Mesenteric fat pad (tissue), 1 donor: ENCODE measurements around the gene CLK4. TPM values are rescaled to one million over a fixed set of nuclear protein-coding genes. Genes with fewer than 3 reads are reported as not detected.
"Not testable (repeated sequence)": the region's sequence is repeated elsewhere in the genome, so short reads cannot be mapped to it uniquely, and the experiment has no call there.

Source experiments
- DNase-seq: peaks from one replicate; pipeline ENCODE4 v3.0.0-alpha.2; 2020; ENCODE audit warnings: low spot score
- total RNA-seq: library from RNA; stranded (reverse); fragmentation: NEBNext Ultra II Directional; extraction: Animal tissue kit (Norgen Biotek cat#: 25700); gene quantifications from one replicate; pipeline ENCODE4 v1.2.1, GENCODE V29; 2021
- donor health status: DM: yes; HTN: yes; CAD: no.

CLK4 gene
- total RNA-seq, 1 donor from 2014 or later = 25.7 TPM

DNA sequence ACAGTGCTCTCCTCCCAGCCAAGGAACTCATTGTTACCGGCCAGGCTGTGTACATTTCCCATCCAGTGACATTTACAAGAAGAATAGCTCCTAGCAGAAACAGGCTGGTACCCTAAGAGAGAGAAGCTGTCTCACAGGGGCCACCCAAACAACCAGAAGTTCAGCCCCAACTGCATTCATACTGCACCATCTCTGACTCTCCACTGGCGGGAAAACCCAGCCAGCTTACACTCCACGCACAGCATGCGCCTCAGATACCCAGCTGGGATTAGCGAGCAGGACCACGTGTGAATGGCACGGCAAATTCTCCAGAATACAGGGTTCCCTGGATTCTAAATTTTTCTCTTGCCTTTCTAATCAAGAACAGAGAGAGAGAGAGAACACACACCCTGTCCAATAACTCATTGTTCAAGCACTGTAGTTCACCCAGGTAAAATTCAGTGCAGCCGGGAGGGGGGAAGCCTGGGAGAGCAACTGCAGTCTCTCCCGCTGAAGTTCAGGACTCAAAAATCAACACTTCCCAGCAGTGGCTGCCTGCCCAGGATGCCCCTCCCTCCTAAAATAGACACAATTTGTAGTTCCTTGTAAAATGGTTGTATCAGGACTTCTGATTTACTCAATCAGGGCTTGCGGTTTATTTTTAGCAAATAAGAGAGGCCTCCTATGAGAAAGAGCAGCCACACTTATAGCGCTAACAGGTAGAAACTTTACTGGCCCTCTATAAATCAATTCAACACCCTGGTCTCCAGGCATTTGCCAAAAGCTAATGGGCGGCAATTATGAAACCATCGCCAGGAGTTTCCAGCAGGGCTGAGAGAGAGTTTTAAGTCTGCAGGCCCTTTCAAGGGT is 38.9 kb downstream of the CLK4 start:
- DNase-seq = no peak

GRCh38 chr5:178586396-178586795 is 40.5 kb downstream of the CLK4 start:
- no peak for DNase-seq

- DNase-seq = not testable (repeated sequence)
Measured at GRCh38 chr5:178585421-178585820, 41.4 kb downstream of the CLK4 start.

DNA sequence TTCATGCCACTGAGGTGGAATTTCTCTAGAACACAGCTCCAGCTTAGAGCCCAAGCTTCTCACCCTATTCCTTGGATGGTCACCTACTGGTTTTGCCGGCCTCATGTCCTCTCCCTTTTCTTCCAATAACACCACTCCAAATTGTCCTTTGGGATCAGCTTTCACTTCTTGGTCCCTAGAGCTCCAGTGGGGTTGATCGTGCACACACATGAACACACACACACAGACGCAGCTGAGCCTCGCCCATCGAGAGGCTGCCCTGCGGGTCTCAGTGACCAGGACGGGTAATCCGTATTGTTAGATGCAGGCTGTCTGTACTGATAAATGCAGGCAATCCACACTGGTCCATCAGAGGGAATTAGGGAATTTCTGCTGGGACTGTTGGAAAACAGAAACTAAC is 43.6 kb downstream of the CLK4 start:
- DNase-seq = no peak

- no peak for DNase-seq
Measured at GRCh38 chr5:178582291-178582690, 44.6 kb downstream of the CLK4 start.

GRCh38 chr5:178581621-178582020 is 45.2 kb downstream of the CLK4 start:
- no peak for DNase-seq

GRCh38 chr5:178580271-178580955 is 46.4 kb downstream of the CLK4 start:
- no peak for DNase-seq

GRCh38 chr5:178577944-178578343 is 48.9 kb downstream of the CLK4 start:
- DNase-seq = no peak

DNA sequence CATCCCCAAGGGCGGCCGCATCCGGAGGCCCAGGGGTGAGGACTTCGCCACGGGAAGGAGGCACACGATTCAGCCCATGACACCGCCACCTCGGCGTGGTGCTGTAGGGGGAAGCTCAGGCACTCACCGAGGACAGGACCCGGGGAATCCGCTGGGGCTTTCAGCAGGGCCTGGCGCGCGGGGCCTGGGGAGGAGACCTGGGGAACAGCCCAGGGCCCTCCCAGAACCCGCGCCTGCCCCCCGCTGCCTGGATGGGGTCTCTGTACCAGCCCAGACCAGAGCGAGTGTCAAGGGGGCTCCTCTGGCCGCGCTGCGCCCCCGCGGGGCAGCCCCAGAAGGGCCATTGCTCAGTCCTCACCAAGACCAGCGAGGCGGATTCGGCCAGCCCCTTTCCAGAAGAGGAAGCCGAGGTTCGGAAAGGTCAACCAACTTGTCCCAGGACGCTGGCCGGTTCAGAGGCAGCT is 49.4 kb downstream of the CLK4 start:
- DNase-seq = no peak

DNA sequence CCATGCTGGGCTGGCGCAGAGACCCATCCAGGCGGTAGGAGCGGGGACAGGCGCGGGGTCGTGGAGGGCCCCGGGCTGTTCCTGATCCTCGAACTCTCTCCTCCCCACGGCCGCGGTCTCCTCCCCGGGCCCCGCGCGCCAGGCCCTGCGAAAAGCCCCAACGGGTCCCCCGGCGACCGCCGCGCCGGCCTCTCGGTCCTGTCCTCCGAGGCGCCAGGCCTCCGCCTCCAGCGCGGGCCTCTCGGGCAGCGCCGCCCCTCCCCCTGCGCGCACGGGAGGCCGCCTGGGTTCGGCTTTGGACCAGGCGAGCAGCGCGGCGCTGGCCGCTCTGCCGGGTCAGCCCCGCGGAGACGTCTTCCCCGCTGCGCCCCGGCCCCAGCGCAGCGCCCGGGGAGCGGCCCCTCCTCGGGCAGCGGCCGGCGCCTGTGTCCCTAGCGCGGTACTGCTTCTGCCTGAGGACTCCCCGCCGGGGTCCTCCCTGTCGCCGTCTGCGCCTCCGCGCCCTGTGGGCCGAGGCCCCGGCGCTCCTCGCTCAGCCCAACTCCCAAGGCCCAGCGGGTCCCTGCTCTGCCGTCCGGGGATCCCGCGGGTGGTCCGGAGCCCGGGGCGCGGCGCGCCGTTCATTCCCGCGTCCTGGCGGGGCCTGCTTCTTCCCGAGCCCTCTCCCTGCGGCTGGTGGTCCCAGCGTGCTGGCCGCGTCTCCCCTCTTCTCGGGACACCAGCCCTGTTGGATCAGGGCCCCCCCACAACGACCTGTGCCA is 50.1 kb downstream of the CLK4 start:
- no peak for DNase-seq

- no peak for DNase-seq
Measured at GRCh38 chr5:178573216-178573615, 53.6 kb downstream of the CLK4 start.

GRCh38 chr5:178572617-178573016 is 54.2 kb downstream of the CLK4 start:
- DNase-seq = no peak

- no peak for DNase-seq
Measured at GRCh38 chr5:178569485-178569884, 57.4 kb downstream of the CLK4 start.

DNA sequence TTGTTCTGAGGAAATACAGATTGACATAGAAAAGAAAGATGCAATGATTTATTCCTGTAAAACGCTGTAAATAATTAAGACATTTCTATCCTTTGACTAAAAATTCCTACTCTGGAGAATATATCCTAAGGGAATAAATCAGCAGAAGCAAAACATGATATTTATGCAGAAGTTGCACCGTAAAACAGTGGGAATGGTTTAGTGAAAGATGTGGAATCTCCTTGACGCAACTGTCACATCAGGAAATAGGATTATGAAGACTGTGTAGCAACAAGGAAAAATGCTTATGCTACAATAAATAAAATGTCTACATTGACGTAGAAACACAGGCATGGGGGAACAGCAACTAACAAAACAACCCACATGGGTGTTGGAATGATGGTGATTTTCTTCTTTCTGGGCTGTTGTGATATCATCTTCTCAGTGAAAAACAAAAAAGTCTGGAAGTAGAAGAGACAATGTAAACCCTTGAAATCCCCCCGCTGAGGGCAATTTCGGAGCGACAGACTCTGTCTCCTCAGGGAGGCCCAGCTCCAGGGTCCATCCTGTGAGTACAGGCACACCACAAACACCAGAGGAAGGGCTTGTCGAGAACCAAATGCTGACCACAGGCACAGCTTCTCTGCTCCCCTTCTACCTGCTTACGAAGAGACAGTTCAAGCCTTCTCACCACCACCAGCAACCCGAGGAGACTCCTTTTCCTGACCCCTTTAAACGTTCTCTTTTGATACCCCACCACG is 61.9 kb downstream of the CLK4 start:
- DNase-seq = no peak

DNA sequence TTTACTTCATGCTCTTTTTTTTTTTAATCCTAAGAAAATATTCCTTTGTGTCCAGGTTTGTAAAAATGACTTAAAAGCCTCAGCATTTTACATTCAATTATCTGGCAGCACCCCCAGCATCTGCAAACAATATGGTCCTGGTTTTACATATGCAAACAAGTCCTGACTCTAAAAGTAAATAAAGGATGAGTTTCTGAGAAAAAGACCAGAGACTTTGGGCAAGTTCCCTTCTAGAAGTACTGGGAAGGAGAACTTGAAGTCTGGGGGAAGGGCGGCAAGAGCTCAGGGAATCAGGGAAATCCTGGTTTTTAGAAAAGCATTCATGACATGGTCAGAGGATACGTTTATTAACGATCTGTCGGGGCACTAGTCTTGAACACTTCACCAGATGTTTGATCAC is 62.5 kb downstream of the CLK4 start:
- DNase-seq = no peak

DNA sequence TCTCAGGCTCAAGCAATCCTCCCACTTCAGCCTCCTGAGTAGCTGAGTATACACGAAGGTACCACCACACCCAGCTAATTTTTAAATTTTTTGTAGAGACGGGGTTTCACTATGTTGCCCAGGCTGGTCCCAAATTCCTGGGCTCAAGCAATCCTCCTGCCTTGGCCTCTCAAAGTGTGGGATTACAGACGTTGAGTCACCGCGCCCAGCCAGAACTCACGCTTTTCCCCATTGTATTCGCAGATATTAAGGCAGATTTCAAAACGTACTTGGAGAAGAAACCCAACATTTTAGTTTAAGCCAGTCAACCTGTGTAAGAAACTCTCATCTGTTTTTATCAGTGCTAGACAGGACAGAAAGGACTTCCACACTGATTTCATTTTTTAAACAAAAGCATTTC is 63.2 kb downstream of the CLK4 start:
- no peak for DNase-seq

- no peak for DNase-seq
Measured at GRCh38 chr5:178561746-178562264, 65.0 kb downstream of the CLK4 start.

GRCh38 chr5:178560911-178561310 is 65.9 kb downstream of the CLK4 start:
- DNase-seq = no peak

DNA sequence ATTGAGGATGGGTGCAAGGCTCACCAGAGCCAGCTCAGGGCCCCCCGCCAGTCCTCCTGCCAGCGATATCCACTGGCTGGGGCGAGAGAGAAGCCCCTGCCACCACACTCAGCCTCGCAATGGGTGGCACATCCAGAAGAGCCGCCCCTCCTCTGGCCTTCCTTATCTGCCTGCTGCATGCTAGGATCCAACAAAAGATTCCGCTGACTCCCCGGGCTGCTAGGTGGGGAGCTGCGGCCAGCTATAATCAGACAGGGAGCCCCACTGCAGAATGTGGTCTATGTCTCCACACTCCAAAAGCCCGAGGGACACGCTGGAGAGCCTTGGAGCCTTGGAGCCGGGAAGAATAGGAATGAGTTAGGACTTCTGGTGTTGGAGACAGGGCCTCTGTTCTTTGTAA is 69.4 kb downstream of the CLK4 start:
- no peak for DNase-seq

DNA sequence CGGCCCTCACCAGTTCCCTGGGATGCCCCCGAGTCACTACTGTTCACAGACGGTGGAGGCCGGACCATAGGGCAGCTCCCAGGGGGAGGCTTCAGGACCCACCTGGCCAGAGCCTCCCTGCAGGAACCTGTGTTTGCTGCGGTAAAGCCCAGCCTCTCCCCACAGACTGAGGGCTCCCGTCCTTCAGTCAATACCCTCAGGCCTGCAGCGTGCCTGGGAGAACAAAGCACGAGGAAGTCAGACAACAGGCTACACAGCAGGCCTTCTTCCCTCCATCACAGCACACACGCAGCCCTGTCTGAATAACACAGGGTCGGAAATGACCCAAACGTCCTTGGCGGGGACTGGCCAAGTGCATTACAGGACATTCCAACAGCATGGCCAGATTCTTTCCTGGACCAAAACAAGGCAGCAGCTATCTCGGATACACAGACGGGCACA is 71.1 kb downstream of the CLK4 start:
- no peak for DNase-seq

DNA sequence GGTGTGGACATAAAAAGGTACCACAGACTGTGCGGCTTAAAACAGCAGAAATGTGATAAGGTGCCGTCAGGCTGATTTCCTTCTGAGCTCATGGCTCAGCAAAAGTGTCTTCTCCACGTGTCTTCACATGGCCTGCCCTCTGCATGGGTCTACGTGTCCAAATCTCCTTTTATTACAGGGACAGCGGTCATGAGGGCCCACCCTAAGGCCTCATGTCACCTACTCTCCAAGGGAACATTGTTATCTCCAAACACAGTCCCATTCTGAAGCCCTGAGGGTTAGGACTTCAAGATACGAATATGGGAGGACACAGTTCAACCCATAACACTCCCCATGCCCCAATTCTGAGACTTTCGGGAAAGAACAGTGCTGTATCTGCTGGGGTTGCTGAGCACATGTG is 71.8 kb downstream of the CLK4 start:
- DNase-seq = no peak
